ENCODE data around the gene CLK2.
"Not testable (repeated sequence)": the region's sequence is repeated elsewhere in the genome, so short reads cannot be mapped to it uniquely, and the experiment has no call there.

DNA sequence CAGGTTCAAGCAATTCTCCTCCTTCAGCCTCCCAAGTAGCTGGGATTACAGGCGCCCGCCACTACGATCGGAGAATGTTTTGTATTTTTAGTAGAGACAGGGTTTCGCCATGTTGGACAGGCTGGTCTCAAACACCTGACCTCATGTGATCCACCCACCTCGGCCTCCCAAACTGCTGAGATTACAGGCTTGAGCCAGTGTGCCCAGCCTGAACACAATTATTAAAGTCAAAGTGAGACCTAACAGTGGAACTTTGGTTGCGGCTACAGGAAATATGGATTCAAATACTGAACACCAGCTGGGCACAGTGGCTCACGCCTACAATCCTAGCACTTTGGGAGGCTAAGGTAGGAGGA is 47.9 kb downstream of the CLK2 start:
- TF ChIP-seq, protein P1, sequence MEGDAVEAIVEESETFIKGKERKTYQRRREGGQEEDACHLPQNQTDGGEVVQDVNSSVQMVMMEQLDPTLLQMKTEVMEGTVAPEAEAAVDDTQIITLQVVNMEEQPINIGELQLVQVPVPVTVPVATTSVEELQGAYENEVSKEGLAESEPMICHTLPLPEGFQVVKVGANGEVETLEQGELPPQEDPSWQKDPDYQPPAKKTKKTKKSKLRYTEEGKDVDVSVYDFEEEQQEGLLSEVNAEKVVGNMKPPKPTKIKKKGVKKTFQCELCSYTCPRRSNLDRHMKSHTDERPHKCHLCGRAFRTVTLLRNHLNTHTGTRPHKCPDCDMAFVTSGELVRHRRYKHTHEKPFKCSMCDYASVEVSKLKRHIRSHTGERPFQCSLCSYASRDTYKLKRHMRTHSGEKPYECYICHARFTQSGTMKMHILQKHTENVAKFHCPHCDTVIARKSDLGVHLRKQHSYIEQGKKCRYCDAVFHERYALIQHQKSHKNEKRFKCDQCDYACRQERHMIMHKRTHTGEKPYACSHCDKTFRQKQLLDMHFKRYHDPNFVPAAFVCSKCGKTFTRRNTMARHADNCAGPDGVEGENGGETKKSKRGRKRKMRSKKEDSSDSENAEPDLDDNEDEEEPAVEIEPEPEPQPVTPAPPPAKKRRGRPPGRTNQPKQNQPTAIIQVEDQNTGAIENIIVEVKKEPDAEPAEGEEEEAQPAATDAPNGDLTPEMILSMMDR (conservative IDR thresholded peaks at IDR 0.05): not testable (repeated sequence)
- not testable (repeated sequence) for TF ChIP-seq EZH2 (IDR thresholded peaks at IDR 0.05; ENCODE audit: low read depth)
